Naive thymus-derived CD8-positive, alpha-beta T cell (primary cell): Measurements from ENCODE around the gene MYBPHL. TPM values are rescaled to one million over a fixed set of nuclear protein-coding genes. Genes with fewer than 3 reads are reported as not detected.

Experiments
- polyA plus RNA-seq, 3 donors: library from polyadenylated mRNA; unstranded; fragments of 300-500 nt; fragmentation: Illumina TruSeq; gene quantifications; one replicate each; pipeline ENCODE4 v1.2.3, GENCODE V29; 2021
- total RNA-seq, 8 experiments: library from RNA in 2 of 8; stranded (reverse) in 2 of 8; gene quantifications; one replicate each; pipeline ENCODE4 v1.2.3 and lab custom pipeline; 2021 to 2026

Gene MYBPHL
- total and polyA plus RNA-seq, 5 experiments from 2014 or later = not detected

Other genes starting within 250 kb of the MYBPHL start
- 10 to 100 TPM; 10.8 to 11.6 TPM for gene TAF13, start 231.0 kb downstream of the MYBPHL start, total RNA-seq
- 1 to 10 TPM; 1.5 to 1.7 (median 1.7) TPM for gene TAF13, start 231.0 kb downstream of the MYBPHL start, polyA plus RNA-seq
- gene TMEM167B, start 216.2 kb downstream of the MYBPHL start, total RNA-seq = 10 to 100 TPM; 42.4 to 51.3 TPM
- gene TMEM167B, start 216.2 kb downstream of the MYBPHL start, polyA plus RNA-seq = 10 to 100 TPM; 28.8 to 32.0 (median 29.6) TPM
- 1 to 10 TPM; 6.0 to 7.0 TPM for gene ELAPOR1, start 192.9 kb downstream of the MYBPHL start, total RNA-seq
- gene ELAPOR1, start 192.9 kb downstream of the MYBPHL start, polyA plus RNA-seq = 1 to 10 TPM; 6.7 to 9.2 (median 7.8) TPM
- gene SARS1, start 93.1 kb downstream of the MYBPHL start, total RNA-seq = 100 to 1,000 TPM; 205 to 211 TPM
- gene SARS1, start 93.1 kb downstream of the MYBPHL start, polyA plus RNA-seq = 100 to 1,000 TPM; 117 to 154 (median 127) TPM
- gene CELSR2, start 57.5 kb downstream of the MYBPHL start, total RNA-seq = 1 to 10 TPM; 5.4 to 6.8 TPM
- under 1 TPM; 0.20 to 0.94 (median 0.30) TPM for gene CELSR2, start 57.5 kb downstream of the MYBPHL start, polyA plus RNA-seq
- gene PSRC1, start 23.9 kb downstream of the MYBPHL start, total RNA-seq = under 1 TPM in 1 of 2 experiments, not detected in 1; 0.31 TPM
- under 1 TPM in 1 of 3 donors, not detected in 2; 0.89 TPM for gene PSRC1, start 23.9 kb downstream of the MYBPHL start, polyA plus RNA-seq
- 1 to 10 TPM; 2.2 to 2.5 TPM for gene SORT1, start 90.9 kb upstream of the MYBPHL start, total RNA-seq
- gene SORT1, start 90.9 kb upstream of the MYBPHL start, polyA plus RNA-seq = 1 to 10 TPM in 2 of 3 donors, under 1 TPM in 1; 0.43 to 1.6 (median 1.2) TPM
- 10 to 100 TPM; 71.1 to 74.5 TPM for gene PSMA5, start 119.4 kb upstream of the MYBPHL start, total RNA-seq
- 10 to 100 TPM; 73.8 to 93.9 (median 84.6) TPM for gene PSMA5, start 119.4 kb upstream of the MYBPHL start, polyA plus RNA-seq
- not detected for gene SYPL2, start 159.5 kb upstream of the MYBPHL start, total RNA-seq
- under 1 TPM in 1 of 3 donors, not detected in 2; 0.22 TPM for gene SYPL2, start 159.5 kb upstream of the MYBPHL start, polyA plus RNA-seq
- gene ATXN7L2, start 176.9 kb upstream of the MYBPHL start, total RNA-seq = 10 to 100 TPM; 12.7 to 14.1 TPM
- 10 to 100 TPM in 1 of 3 donors, 1 to 10 TPM in 2; 4.3 to 10.7 (median 8.6) TPM for gene ATXN7L2, start 176.9 kb upstream of the MYBPHL start, polyA plus RNA-seq
- gene CYB561D1, start 187.1 kb upstream of the MYBPHL start, total RNA-seq = 10 to 100 TPM; 29.5 to 33.6 TPM
- 10 to 100 TPM; 12.4 to 20.2 (median 13.9) TPM for gene CYB561D1, start 187.1 kb upstream of the MYBPHL start, polyA plus RNA-seq
- 10 to 100 TPM; 32.8 to 33.3 TPM for gene AMIGO1, start 202.7 kb upstream of the MYBPHL start, total RNA-seq
- gene AMIGO1, start 202.7 kb upstream of the MYBPHL start, polyA plus RNA-seq = 10 to 100 TPM; 17.8 to 42.2 (median 25.4) TPM
- gene GPR61, start 232.9 kb upstream of the MYBPHL start, total RNA-seq = 1 to 10 TPM; 1.0 to 1.2 TPM
- 1 to 10 TPM in 1 of 3 donors, under 1 TPM in 1, not detected in 1; 0.71 to 1.1 TPM for gene GPR61, start 232.9 kb upstream of the MYBPHL start, polyA plus RNA-seq
- gene GNAI3, start 241.6 kb upstream of the MYBPHL start, total RNA-seq = 1 to 10 TPM; 6.8 to 7.3 TPM
- gene GNAI3, start 241.6 kb upstream of the MYBPHL start, polyA plus RNA-seq = 1 to 10 TPM; 7.1 to 7.7 (median 7.7) TPM